OCI-LY7 (cell line): Measurements from ENCODE around the gene PARD3. TPM values are rescaled to one million over a fixed set of nuclear protein-coding genes. Genes with fewer than 3 reads are reported as not detected.

Source experiments
- BruUV-seq: library from RNA; stranded (reverse); fragments of 400-500 nt; replicated peaks from 2 replicates; lab custom pipeline; 2021; lab: Mats Ljungman, UMichigan
- CTCF ChIA-PET: fragments of 300-600 bp; sonication (Branson Sonifier 250); formaldehyde crosslinking; loops from one replicate; lab custom pipeline; 2022; ENCODE audit warnings: antibody characterized with exemption; ENCODE audit not compliant: unreplicated experiment; lab: Charles Lee
- POLR2A ChIA-PET: fragments of 300-600 bp; sonication (Branson Sonifier 250); formaldehyde crosslinking; loops from one replicate; lab custom pipeline; 2022; ENCODE audit warnings: antibody characterized with exemption; lab: Charles Lee
- DNase-seq: peaks from one replicate; pipeline ENCODE4 v3.0.0-alpha.2; 2015; ENCODE audit warnings: low spot score
- H2AFZ ChIP-seq: fragments of 200-600 bp; sonication (generic), shearing (Covaris generic); 2 replicates; pipeline ENCODE4 v1.6.1; 2014; ENCODE audit warnings: mild to moderate bottlenecking, antibody characterized with exemption, low read length, moderate library complexity
- H3K27ac ChIP-seq: fragments of 200-600 bp; sonication (generic); 2 replicates; pipeline ENCODE4 v1.5.1; 2014; ENCODE audit warnings: mixed run types, low read depth, mild to moderate bottlenecking, moderate library complexity, low read length, inconsistent platforms; ENCODE audit not compliant: poor library complexity, severe bottlenecking
- H3K36me3 ChIP-seq: fragments of 200-600 bp; sonication (generic); 2 replicates; pipeline ENCODE4 v1.6.1; 2014; ENCODE audit warnings: mild to moderate bottlenecking, antibody characterized with exemption, low read length, moderate library complexity, mixed read lengths; ENCODE audit not compliant: insufficient read depth
- H3K4me1 ChIP-seq: fragments of 200-600 bp; sonication (generic); 2 replicates; pipeline ENCODE4 v1.5.1; 2014; ENCODE audit warnings: mild to moderate bottlenecking, low read length; ENCODE audit not compliant: insufficient read depth, poor library complexity, severe bottlenecking
- H3K4me2 ChIP-seq: fragments of 200-600 bp; sonication (generic); 2 replicates; pipeline ENCODE4 v1.6.1; 2014; ENCODE audit warnings: mild to moderate bottlenecking, low read length
- H3K4me3 ChIP-seq: fragments of 200-600 bp; sonication (generic); 2 replicates; pipeline ENCODE4 v1.5.1; 2014; ENCODE audit warnings: mild to moderate bottlenecking, low read depth, low read length; ENCODE audit not compliant: poor library complexity, severe bottlenecking
- H3K79me2 ChIP-seq: fragments of 200-600 bp; sonication (generic); 2 replicates; pipeline ENCODE4 v1.6.1; 2016; ENCODE audit warnings: low read depth, mild to moderate bottlenecking, low read length, moderate library complexity, mixed read lengths; ENCODE audit not compliant: insufficient read depth
- H3K9me2 ChIP-seq: fragments of 200-600 bp; sonication (generic); 2 replicates; pipeline ENCODE4 v1.6.1; 2016; ENCODE audit warnings: mild to moderate bottlenecking, low read length, mixed read lengths; ENCODE audit not compliant: insufficient read depth
- H3K9me3 ChIP-seq: fragments of 200-600 bp; sonication (generic); 2 replicates; pipeline ENCODE4 v1.6.1; 2014; ENCODE audit warnings: mild to moderate bottlenecking, mixed run types, low read length, mixed read lengths
- H4K20me1 ChIP-seq: fragments of 200-600 bp; sonication (generic); 2 replicates; pipeline ENCODE4 v1.6.1; 2014; ENCODE audit warnings: mild to moderate bottlenecking, antibody characterized with exemption, low read length, moderate library complexity, mixed read lengths; ENCODE audit not compliant: insufficient read depth
- CTCF ChIP-seq: fragments of 200-600 bp; sonication (generic); conservative IDR thresholded peaks from 2 replicates; pipeline ENCODE4 v1.5.1; 2014; ENCODE audit warnings: mild to moderate bottlenecking, antibody characterized with exemption, low read length, moderate library complexity, mixed read lengths
- EZH2phosphoT487 ChIP-seq: fragments of 200-600 bp; sonication (generic); IDR thresholded peaks from 2 replicates; pipeline ENCODE4 v1.6.1; 2018; ENCODE audit warnings: low read depth, borderline replicate concordance, mild to moderate bottlenecking, mixed run types, antibody characterized with exemption, low read length, moderate library complexity, mixed read lengths
- intact Hi-C: fragments of 100-400 bp; cut with micrococcal nuclease; formaldehyde crosslinking; loops from one replicate; pipeline ENCODE4 v1.10.0; 2022; ENCODE audit not compliant: unreplicated experiment
- total RNA-seq, 2 experiments: library from RNA; depleted of rRNA in 1 of 2; stranded (reverse); fragments of >200 nt in 1 of 2; shearing (Covaris generic) in 1 of 2; gene quantifications; 2 replicates each; pipeline ENCODE4 v1.2.3, GENCODE V29; 2014 to 2022

PARD3 gene
- total RNA-seq, 2 experiments from 2014 or later = not detected

- H3K36me3 ChIP-seq = no peaks in the 10 kb centered on the region
- H3K79me2 ChIP-seq = no peaks in the 10 kb centered on the region
- BruUV-seq = no TSS peak
- TF ChIP-seq EZH2phosphoT487 (no peak), CTCF (no peak)
- no peak overlapping the region for H3K27ac ChIP-seq
- ChIA-PET CTCF (no interaction called here), POLR2A (interaction anchor here (1.0 kb wide), 1 partner anchor 14 kb away, joined by 3 read pairs; no protein-coding TSS in a partner anchor)
- H3K4me1 ChIP-seq = no peaks in the 10 kb centered on the region
- H3K4me3 ChIP-seq = no peak overlapping the region
- H2AFZ ChIP-seq = no peak overlapping the region
- no peaks in the 10 kb centered on the region for H4K20me1 ChIP-seq
- no peaks in the 10 kb centered on the region for H3K9me2 ChIP-seq
- intact Hi-C loops = no loop called here
- no peaks in the 10 kb centered on the region for H3K9me3 ChIP-seq
- DNase-seq = no peak
- H3K4me2 ChIP-seq = no peak overlapping the region
Measured at GRCh38 chr10:34255035-34255434, 560.1 kb downstream of the PARD3 start.

- intact Hi-C loops = no loop called here
- no TSS peak for BruUV-seq
- Histone ChIP-seq H3K27ac (no peak overlapping the region), H3K4me3 (no peak overlapping the region), H2AFZ (no peak overlapping the region), H3K79me2 (no peaks in the 10 kb centered on the region), H3K9me3 (no peaks in the 10 kb centered on the region), H4K20me1 (no peaks in the 10 kb centered on the region), H3K9me2 (no peaks in the 10 kb centered on the region), H3K4me2 (no peak overlapping the region), H3K36me3 (no peaks in the 10 kb centered on the region), H3K4me1 (no peaks in the 10 kb centered on the region)
- no peak for TF ChIP-seq CTCF
- TF ChIP-seq EZH2phosphoT487 = no peak
- ChIA-PET POLR2A (interaction anchor here (1.0 kb wide), 1 partner anchor 14 kb away, joined by 3 read pairs; no protein-coding TSS in a partner anchor), CTCF (no interaction called here)
- no peak for DNase-seq
Measured at GRCh38 chr10:34254596-34254995, 560.5 kb downstream of the PARD3 start.

GRCh38 chr10:34252111-34252510 lies 563.0 kb downstream of the PARD3 start:
- H3K36me3 ChIP-seq = no peaks in the 10 kb centered on the region
- H3K9me3 ChIP-seq = no peaks in the 10 kb centered on the region
- ChIA-PET POLR2A (no interaction called here), CTCF (no interaction called here)
- no peak overlapping the region for H3K4me3 ChIP-seq
- H2AFZ ChIP-seq = no peak overlapping the region
- H3K79me2 ChIP-seq = no peaks in the 10 kb centered on the region
- intact Hi-C loops = no loop called here
- no peaks in the 10 kb centered on the region for H4K20me1 ChIP-seq
- no peak overlapping the region for H3K27ac ChIP-seq
- no TSS peak for BruUV-seq
- H3K4me1 ChIP-seq = no peaks in the 10 kb centered on the region
- H3K9me2 ChIP-seq = no peaks in the 10 kb centered on the region
- H3K4me2 ChIP-seq = no peak overlapping the region
- TF ChIP-seq CTCF (no peak), EZH2phosphoT487 (no peak)
- no peak for DNase-seq
